Endothelial cell of umbilical vein (primary cell): ENCODE data around the gene SLC25A41. TPM values are rescaled to one million over a fixed set of nuclear protein-coding genes. Genes with fewer than 3 reads are reported as not detected.

Source experiments
- BruUV-seq: library from RNA; stranded (reverse); fragments of 400-500 nt; replicated peaks from 2 replicates; lab custom pipeline; 2021; lab: Mats Ljungman, UMichigan
- CTCF ChIA-PET: fragments of 300-600, 350-600 bp; sonication (Branson Sonifier 250); formaldehyde crosslinking; loops from one replicate; lab custom pipeline; 2021; ENCODE audit warnings: antibody characterized with exemption, inconsistent platforms; lab: Charles Lee
- POLR2A ChIA-PET: fragments of 300-600, 350-600 bp; sonication (Branson Sonifier 250); formaldehyde crosslinking; loops from one replicate; lab custom pipeline; 2021; ENCODE audit warnings: antibody characterized with exemption, inconsistent platforms; lab: Charles Lee
- DNase-seq: peaks from one replicate; pipeline ENCODE4 v3.0.0-alpha.2; 2011; ENCODE audit warnings: low read depth, low spot score
- FAIRE-seq: peaks from 2 replicates; lab custom pipeline; 2011; peaks lifted over from hg19 to GRCh38; lab: Jason Lieb, UNC
- H2AFZ ChIP-seq: 2 replicates; pipeline ENCODE4 v1.6.0; 2012; ENCODE audit warnings: low read depth, low read length, control low read depth, inconsistent platforms
- H3K27ac ChIP-seq: 2 replicates; pipeline ENCODE4 v1.5.1; 2011; ENCODE audit warnings: low read depth, mild to moderate bottlenecking, control low read depth, low read length, moderate library complexity; ENCODE audit not compliant: insufficient read depth
- H3K27me3 ChIP-seq, 2 experiments: 2 replicates each; pipeline versions ENCODE4 v1.6.0 to v1.6.1; 2011; ENCODE audit warnings: low read length in 2 of 2, mixed read lengths in 1 of 2; ENCODE audit not compliant: control insufficient read depth in 2 of 2, insufficient read depth in 2 of 2
- H3K36me3 ChIP-seq, 2 experiments: 2 replicates in 1 of 2; 3 replicates in 1 of 2; pipeline ENCODE4 v1.5.1; 2011; ENCODE audit warnings: low read length in 2 of 2, mild to moderate bottlenecking in 1 of 2, moderate library complexity in 1 of 2; ENCODE audit not compliant: control insufficient read depth in 2 of 2, insufficient read depth in 2 of 2; ENCODE audit errors: extremely low read depth in 1 of 2
- H3K4me1 ChIP-seq: 3 replicates; pipeline ENCODE4 v1.5.1; 2011; ENCODE audit warnings: mild to moderate bottlenecking, low read length; ENCODE audit not compliant: control insufficient read depth, insufficient read depth; ENCODE audit errors: extremely low read depth
- H3K4me2 ChIP-seq: 2 replicates; pipeline ENCODE4 v1.6.1; 2011; ENCODE audit warnings: low read length, control low read depth, mixed read lengths; ENCODE audit not compliant: insufficient read depth
- H3K4me3 ChIP-seq, 3 experiments: fragments of 200-600 bp in 1 of 3; sonication (generic), shearing (Covaris generic) in 1 of 3; replicated peaks in 1 of 3; 2 replicates each; pipeline ENCODE4 v1.5.1; 2011 to 2016; ENCODE audit warnings: control low read depth in 3 of 3, low read length in 3 of 3, mild to moderate bottlenecking in 2 of 3, inconsistent platforms in 1 of 3, low read depth in 1 of 3, moderate library complexity in 1 of 3; ENCODE audit not compliant: insufficient read depth in 1 of 3
- H3K79me2 ChIP-seq: 2 replicates; pipeline ENCODE4 v1.6.0; 2012; ENCODE audit warnings: low read length, inconsistent platforms; ENCODE audit not compliant: control insufficient read depth, insufficient read depth
- H3K9ac ChIP-seq: replicated peaks from 2 replicates; pipeline ENCODE3; 2011; ENCODE audit warnings: low read length, control low read depth; ENCODE audit not compliant: insufficient read depth; ENCODE audit errors: extremely low read depth
- H3K9me1 ChIP-seq: replicated peaks from 3 replicates; pipeline ENCODE4 v1.6.0; 2011; ENCODE audit warnings: mild to moderate bottlenecking, low read length; ENCODE audit not compliant: control insufficient read depth, insufficient read depth; ENCODE audit errors: extremely low read depth
- H3K9me3 ChIP-seq: replicated peaks from 2 replicates; pipeline ENCODE4 v1.5.1; 2012; ENCODE audit warnings: low read length, inconsistent platforms; ENCODE audit not compliant: control insufficient read depth, insufficient read depth
- H4K20me1 ChIP-seq: replicated peaks from 2 replicates; pipeline ENCODE3; 2011; ENCODE audit warnings: mild to moderate bottlenecking, low read length; ENCODE audit not compliant: control insufficient read depth, insufficient read depth; ENCODE audit errors: extremely low read depth
- EZH2 ChIP-seq: IDR thresholded peaks from 2 replicates; pipeline ENCODE4 v1.6.1; 2012; ENCODE audit warnings: borderline replicate concordance, low read depth, mild to moderate bottlenecking, moderate library complexity, low read length, inconsistent platforms; ENCODE audit not compliant: severe bottlenecking
- FOS ChIP-seq: IDR thresholded peaks from 2 replicates; pipeline ENCODE4 v1.6.1; 2011; ENCODE audit warnings: mild to moderate bottlenecking, low read length, moderate library complexity, borderline replicate concordance; ENCODE audit not compliant: insufficient read depth
- GATA2 ChIP-seq: IDR thresholded peaks from 2 replicates; pipeline ENCODE4 v1.7.0; 2011; ENCODE audit warnings: low read depth, mild to moderate bottlenecking, moderate library complexity, mixed read lengths, low read length; ENCODE audit not compliant: insufficient read length, insufficient read depth
- JUN ChIP-seq: IDR thresholded peaks from 2 replicates; pipeline ENCODE4 v1.6.1; 2011; ENCODE audit warnings: borderline replicate concordance, low read depth; ENCODE audit not compliant: insufficient read length, insufficient read depth
- MYC ChIP-seq: IDR thresholded peaks from one replicate; pipeline ENCODE4 v1.6.1; 2011; ENCODE audit warnings: mild to moderate bottlenecking, low read depth, low read length
- POLR2A ChIP-seq: IDR thresholded peaks from 2 replicates; pipeline ENCODE4 v1.6.1; 2012; ENCODE audit warnings: low read depth, mild to moderate bottlenecking, control low read depth, low read length
- POLR2AphosphoS5 ChIP-seq: IDR thresholded peaks from 2 replicates; pipeline ENCODE4 v1.6.1; 2012; ENCODE audit warnings: low read depth, mild to moderate bottlenecking, control low read depth, low read length, moderate library complexity; ENCODE audit not compliant: insufficient read depth
- dilution Hi-C: fragments of 300-500 bp; cut with MboI; formaldehyde crosslinking; loops from one replicate; pipeline ENCODE4 v1.15.0; 2019; ENCODE audit warnings: low sequenced_read_pairs; ENCODE audit not compliant: extremely low pct_ligation_motif_present
- intact Hi-C: fragments of 100-400 bp; cut with micrococcal nuclease; formaldehyde crosslinking; loops from one replicate; pipeline ENCODE4 v1.10.0; 2022
- polyA plus RNA-seq, 4 experiments: library from polyadenylated mRNA; depleted of rRNA in 3 of 4; stranded (reverse) in 3 of 4; unstranded in 1 of 4; fragments of >200 nt; gene quantifications; 2 replicates each; pipeline versions ENCODE4 v1.2.1 to v1.2.3, GENCODE V29; 2011 to 2012; ENCODE audit warnings: missing spikeins in 1 of 4
- total RNA-seq: library from RNA; stranded (reverse); gene quantifications from 2 replicates; pipeline ENCODE4 v1.2.3, GENCODE V29; 2021
- TF ChIP-seq, protein P1 (sequence below): IDR thresholded peaks from 2 replicates; pipeline ENCODE4 v1.6.1; 2011; ENCODE audit not compliant: insufficient read depth, insufficient read length
- TF ChIP-seq, protein P2 (sequence below), 2 donors: IDR thresholded peaks; 1 replicate in 1 of 2; 2 replicates in 1 of 2; pipeline ENCODE4 v1.5.1; 2011; ENCODE audit warnings: low read length in 2 of 2, mild to moderate bottlenecking in 2 of 2, moderate library complexity in 2 of 2, control low read depth in 1 of 2, inconsistent platforms in 1 of 2, low read depth in 1 of 2; ENCODE audit not compliant: insufficient read depth in 1 of 2; ENCODE audit errors: extremely low read depth in 1 of 2

SLC25A41 gene
- total and polyA plus RNA-seq, 2 donors (not counting 3 experiments of a cell fraction or from before 2014, with no cell fraction given), result 0.21 TPM; not detected in 1

DNA sequence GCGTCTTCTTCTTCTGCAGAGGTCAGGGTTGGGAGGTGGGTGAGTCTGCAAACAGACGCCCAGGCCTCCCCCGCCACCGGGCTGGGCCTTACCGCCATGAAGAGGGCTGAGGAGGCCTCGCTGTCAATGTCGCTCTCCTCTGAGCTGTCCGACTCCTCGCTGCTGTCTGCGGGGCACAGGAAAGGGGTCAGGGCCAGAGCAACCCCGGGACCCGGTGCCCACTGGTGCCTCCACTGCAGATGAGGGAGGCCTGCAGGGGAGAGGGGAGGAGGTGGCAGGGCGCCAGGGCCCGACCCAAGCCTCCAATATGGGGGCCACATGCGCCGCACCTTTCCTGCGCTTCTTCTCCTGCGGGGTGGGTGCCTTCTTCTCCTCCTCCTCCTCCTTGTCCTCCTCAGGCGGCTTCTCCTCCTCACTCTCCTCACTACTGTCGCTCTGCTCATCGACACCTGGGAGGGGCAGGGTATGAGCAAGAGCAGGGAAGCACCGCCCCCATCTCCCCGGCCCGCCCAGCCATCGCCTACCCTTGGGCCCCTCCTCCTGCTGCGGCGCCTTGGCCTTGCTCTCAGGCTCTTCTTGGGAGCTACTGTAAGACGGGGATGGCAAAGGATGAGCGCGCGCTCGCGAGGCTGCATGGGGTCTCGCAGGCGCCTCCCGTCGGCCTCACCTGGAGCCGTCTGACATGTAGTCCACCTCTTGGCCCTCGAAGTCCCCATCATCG is 52.4 kb downstream of the SLC25A41 start:
- ChIA-PET CTCF (no interaction called here), POLR2A (no interaction called here)
- no peak overlapping the region for H3K4me2 ChIP-seq
- TF ChIP-seq, protein P1, sequence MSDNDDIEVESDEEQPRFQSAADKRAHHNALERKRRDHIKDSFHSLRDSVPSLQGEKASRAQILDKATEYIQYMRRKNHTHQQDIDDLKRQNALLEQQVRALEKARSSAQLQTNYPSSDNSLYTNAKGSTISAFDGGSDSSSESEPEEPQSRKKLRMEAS, result no peak
- TF ChIP-seq MYC (no peak), JUN (no peak), FOS (no peak), GATA2 (no peak), POLR2A (no peak), EZH2 (no peak), POLR2AphosphoS5 (no peak)
- TF ChIP-seq, protein P2, sequence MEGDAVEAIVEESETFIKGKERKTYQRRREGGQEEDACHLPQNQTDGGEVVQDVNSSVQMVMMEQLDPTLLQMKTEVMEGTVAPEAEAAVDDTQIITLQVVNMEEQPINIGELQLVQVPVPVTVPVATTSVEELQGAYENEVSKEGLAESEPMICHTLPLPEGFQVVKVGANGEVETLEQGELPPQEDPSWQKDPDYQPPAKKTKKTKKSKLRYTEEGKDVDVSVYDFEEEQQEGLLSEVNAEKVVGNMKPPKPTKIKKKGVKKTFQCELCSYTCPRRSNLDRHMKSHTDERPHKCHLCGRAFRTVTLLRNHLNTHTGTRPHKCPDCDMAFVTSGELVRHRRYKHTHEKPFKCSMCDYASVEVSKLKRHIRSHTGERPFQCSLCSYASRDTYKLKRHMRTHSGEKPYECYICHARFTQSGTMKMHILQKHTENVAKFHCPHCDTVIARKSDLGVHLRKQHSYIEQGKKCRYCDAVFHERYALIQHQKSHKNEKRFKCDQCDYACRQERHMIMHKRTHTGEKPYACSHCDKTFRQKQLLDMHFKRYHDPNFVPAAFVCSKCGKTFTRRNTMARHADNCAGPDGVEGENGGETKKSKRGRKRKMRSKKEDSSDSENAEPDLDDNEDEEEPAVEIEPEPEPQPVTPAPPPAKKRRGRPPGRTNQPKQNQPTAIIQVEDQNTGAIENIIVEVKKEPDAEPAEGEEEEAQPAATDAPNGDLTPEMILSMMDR (IDR thresholded peaks at IDR 0.05; ENCODE audit: extremely low read depth in 1 of 2, insufficient read depth in 1 of 2, low read depth in 1 of 2, low read length in 2 of 2), result no peak
- no peak overlapping the region for H3K4me3 ChIP-seq
- H3K4me1 ChIP-seq, result no peaks in the 10 kb centered on the region
- intact Hi-C loops (no loop called here), dilution Hi-C loops (no loop called here)
- peak; percentile 0 for DNase-seq
- peaks cover 9 to 43% of the 10 kb centered on the region in 2 experiments for H3K36me3 ChIP-seq
- H3K79me2 ChIP-seq, result no peaks in the 10 kb centered on the region
- H2AFZ ChIP-seq, result no peak overlapping the region
- no peak overlapping the region for H3K9ac ChIP-seq
- no peaks in the 10 kb centered on the region for H3K27me3 ChIP-seq
- no peak for FAIRE-seq
- no peaks in the 10 kb centered on the region for H3K9me1 ChIP-seq
- no peaks in the 10 kb centered on the region for H3K9me3 ChIP-seq
- BruUV-seq, result no TSS peak
- no peaks in the 10 kb centered on the region for H4K20me1 ChIP-seq
- no peak overlapping the region for H3K27ac ChIP-seq
